HG03565 (cell line): ENCODE data around the gene CLDN19.
"Not testable (repeated sequence)": the region's sequence is repeated elsewhere in the genome, so short reads cannot be mapped to it uniquely, and the experiment has no call there.

ENCODE experiments used
- ATAC-seq: cut with Tn5 transposase; IDR thresholded peaks from one replicate; pipeline ENCODE4 v1.9.1; 2021; ENCODE audit warnings: mild to moderate bottlenecking, moderate library complexity; ENCODE audit not compliant: unreplicated experiment

The CLDN19 gene

DNA sequence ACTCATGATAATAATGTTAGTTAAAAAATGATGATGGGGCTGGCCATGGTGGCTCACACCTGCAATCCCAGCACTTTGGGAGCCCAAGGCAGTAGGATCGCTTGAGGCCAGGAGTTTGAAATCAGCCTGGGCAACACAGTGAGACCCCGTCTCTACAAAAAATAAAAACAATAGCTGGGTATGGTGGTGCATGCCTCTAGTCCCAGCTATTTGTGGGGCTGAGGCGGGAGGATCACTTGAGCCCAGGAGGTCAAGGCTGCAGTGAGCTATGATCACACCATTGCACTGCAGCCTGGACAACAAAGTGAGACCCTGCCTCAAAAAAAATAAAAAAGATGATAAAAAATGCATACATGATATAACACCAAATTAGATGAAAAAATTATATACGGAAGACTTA lies 21.5 kb upstream of the CLDN19 start:
- ATAC-seq = no peak

DNA sequence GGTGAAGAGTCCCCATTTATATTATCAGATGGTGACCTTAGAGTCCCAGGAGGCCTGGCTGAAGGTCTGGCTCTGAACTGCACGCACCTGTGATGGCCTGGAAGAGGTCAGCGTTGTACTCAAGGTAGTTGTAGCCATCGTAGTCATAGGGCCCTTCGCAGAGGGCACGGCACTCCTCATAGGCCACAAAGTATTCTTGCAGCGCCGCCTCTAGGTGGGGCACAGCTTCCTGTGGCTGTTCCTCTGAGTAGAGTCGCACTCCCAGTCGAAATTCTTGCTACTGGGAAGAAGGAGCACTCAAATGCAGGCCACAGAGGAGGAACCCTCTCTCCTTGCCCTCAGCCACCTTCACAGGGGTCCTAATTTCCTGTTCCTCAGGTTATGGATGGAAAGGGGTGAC lies 19.1 kb upstream of the CLDN19 start:
- ATAC-seq = no peak

DNA sequence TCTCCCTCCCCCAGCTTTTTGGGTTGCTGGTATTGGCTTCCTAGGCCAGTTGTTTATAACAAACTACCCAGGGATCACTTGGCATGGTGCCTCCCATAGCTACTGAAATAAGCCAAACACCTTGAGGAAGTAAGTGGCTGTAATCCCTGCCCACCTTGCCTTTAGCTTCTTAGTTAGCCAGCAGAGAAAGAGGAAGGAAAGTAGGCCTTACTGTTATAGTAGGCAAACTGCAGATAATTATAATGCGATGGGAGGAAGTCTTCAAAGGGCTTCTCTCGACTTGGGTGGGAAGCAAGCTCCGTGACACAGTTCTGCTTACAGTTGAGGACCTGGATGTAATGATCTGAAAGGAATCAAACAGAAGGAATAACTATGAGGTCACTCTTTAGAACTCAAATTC lies 18.6 kb upstream of the CLDN19 start:
- ATAC-seq = no peak

DNA sequence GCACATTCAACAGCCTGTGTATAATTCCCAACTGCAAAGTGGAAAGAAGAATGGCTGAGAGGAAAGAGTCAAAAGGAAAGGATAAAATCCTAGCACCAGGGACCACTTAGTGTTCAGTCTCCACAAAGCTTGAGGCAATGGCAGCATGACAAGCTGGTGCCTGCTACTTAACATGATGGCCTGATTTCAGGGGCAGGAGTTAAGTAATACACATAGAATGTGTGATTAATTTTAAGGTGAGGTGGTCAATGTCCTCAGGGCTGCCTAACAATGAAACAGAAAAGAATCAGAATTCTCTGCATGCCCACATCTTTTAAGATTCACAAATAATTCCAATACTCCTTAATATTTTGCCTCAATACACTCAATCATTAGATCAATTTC lies 17.8 kb upstream of the CLDN19 start:
- ATAC-seq = no peak

DNA sequence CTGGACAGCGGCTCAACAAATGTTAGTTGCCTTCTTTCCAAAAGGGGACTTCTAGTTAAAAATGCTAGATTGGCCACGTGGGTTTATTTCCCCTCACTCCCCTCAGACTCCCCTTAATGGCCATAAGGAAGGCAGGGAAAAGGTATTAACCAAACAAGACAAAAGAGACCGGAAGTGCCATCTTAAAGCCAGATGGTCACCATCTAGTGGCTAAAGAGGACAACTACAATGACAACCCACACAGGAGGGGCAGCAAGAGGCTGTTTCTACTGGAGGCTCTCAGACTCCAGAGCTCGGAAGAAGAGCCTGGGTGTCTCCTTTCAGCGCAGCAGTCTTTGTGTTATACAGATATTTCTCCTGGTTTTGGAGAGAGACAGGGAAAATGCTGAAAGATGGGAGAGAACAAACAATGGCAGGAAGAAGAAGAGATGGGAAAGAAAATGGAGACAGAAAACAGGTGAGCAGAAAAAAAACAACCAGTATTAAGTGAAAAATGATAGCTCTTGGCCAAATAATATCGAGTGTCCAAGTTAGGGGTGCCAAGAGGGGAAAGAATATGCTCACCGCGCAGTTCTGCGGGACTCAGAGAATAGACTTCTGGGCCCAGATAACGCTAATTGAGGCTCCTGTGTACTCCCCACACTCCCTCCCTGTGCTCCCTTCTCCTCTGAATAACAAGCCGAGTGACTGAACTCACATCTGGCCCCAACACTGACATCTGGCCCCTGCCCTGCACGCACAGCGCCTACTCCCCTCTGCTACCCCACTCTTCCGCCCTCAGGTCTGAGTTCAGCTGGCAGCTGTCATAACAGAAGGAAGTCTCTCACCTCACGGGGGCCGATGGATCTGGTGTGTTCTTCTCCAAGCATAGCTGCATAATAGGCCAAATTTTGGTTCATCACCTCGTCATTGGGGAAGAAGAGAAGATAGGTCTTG lies 17.2 kb upstream of the CLDN19 start:
- ATAC-seq = no peak

DNA sequence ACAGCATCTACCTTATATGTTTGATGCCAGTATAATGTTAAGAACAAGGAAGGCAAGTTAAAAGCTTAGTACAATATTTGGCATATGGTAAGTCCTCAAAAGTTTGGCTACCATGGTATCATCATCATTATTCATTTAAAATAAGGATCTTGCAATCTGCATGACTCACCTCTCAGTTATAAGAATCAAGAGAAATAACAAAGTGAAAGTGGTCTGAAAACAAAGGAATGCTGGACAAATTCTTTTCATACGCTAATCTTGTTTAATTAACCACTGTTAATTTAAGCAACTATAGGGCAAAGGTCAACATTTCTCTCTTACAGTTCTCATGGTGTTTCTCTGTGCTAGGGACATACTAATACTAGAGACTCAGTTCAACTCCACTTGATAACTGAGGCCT lies 13.0 kb upstream of the CLDN19 start:
- no peak for ATAC-seq

DNA sequence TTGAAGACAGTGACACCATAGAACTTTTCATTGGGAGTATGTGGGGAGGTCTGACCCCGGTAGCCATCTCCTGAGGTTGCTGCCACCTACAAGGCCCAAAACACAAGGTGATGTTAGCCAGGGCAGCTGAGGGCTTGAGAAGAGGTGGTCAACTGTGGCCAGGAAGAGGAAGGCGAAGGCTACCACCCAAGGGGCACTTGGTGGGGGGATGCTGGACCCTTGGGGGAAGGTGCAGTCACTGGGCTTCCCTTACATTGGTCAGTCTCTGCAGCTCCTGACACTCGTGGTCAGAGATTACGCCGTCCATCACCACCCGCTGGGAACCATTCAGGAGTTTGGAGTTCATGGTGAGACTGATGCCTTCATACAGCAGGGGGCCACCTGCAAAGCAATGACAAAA lies 12.2 kb upstream of the CLDN19 start:
- ATAC-seq = no peak

DNA sequence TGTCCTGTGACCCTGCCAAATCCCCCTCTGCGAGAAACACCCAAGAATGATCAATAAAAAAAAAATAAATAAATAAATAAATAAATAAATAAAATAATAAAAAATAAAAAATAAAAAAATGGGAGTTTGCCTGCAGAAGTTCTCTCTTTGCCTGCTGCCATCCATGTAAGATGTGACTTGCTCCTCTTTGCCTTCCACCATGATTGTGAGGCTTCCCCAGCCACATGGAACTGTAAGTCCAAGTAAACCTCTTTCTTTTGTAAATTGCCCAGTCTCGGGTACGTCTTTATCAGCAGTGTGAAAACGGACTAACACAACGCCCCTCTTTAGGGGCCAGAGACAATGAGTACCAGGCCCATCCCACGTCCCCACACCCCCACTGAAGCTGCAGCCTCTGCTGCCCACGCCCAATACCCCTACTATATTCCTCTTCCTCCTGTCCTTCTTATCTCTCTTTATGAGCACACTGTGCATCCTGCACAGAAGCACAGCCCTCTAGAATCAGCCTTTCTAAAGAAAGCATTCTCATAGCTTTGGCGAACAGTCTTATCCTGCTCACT lies 11.6 kb upstream of the CLDN19 start:
- ATAC-seq = not testable (repeated sequence)

DNA sequence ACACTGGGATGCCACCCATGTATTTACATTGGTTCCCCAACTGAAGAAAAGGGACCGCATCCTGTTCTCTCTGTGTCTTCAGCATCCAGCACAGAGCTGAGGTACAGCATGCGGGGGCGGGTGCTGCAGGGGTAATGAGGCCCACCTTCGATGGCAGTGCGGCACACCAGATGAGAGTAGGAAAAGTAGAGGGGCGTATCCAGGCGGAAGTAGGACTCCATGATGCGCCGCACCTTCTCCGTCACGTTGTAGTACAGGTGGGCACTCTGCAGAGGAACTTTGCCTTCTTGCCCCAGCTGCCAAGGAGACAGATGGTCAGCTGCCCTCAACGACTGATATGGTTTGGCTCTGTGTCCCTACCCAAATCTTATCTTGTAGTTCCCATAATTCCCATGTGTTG lies 10.0 kb upstream of the CLDN19 start:
- ATAC-seq = no peak

DNA sequence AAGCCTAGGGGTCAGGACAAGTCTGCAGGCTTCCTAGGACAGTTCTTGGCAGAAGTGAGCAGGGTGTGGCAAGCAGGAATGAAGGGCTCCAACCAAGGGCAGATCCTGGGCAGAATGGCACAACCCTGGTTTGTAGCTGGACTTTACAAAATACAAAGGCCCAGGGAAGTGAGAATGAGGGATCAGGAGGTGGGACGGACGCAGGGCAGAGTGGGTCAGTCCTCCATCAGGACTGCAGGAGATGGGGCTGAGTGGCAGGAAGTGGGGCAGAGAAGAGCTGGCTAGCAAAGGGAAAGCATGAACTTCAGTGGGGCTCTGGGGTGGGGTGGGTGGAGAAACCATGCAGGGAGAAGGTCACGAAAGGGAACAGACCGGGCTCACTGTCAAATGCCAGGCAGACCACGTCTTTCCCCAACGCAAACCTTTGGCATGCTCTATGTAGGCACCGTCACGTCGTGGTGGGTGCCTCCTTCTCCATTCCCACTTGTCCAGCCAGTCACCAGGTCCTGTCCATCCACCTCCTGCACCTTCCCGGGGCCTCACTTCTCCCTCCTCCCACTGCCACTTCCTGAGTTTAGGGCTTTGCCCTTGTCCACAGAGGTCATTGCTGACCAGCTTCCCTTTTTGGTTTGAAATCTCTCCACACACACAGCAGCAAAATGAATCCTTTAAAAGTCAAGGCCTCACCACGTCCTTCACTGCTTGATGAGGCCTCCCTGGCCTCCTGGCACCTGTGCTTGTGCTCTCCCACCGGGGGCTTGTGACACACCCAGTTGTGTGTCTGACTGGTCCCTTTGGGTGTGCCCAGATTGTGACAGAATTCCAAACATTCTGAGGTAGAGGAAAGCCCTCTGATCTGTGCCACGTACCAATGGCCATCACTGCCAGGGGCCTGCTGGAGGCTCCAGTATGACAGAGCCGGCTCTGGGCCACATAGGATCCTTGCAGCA lies 8.7 kb upstream of the CLDN19 start:
- no peak for ATAC-seq

DNA sequence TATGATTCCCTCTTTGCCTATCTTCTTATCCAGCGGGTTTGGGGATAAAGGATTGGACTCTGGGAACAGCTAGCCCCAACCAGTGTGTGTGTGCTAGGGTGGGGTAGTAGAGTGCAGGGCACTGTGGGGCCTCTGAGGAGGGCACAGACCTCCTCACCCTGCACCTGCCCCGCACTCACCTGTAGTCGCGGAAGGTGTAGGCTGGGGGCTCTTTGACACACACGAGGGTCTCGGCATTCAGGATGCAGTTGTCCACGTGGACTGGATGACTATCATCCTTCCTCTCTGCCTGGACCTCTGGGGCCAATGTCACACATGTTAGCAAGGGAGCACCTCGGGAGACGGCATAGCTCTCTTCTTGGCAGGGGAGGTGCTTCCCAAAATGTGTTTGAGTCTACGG lies 8.0 kb upstream of the CLDN19 start:
- no peak for ATAC-seq

DNA sequence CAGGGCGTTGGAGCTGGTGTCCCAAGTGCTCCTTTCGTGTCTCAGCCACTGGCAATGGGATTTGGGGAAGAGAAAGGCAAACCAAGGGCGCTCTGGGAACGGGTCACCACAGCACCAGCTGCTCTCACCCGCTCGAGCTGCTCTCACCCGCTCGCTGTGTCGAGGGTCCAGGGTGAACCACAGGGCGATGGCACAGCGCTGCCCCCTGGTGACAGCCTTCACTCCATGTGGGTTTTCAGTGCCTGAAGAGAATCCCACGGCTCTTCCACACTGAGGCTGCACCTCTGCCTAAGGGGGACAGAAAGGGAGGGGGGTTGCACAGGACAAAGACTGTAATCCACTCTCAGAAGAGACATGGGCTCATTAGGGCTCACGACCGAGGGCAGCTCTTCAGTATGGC lies 7.1 kb upstream of the CLDN19 start:
- ATAC-seq = no peak

DNA sequence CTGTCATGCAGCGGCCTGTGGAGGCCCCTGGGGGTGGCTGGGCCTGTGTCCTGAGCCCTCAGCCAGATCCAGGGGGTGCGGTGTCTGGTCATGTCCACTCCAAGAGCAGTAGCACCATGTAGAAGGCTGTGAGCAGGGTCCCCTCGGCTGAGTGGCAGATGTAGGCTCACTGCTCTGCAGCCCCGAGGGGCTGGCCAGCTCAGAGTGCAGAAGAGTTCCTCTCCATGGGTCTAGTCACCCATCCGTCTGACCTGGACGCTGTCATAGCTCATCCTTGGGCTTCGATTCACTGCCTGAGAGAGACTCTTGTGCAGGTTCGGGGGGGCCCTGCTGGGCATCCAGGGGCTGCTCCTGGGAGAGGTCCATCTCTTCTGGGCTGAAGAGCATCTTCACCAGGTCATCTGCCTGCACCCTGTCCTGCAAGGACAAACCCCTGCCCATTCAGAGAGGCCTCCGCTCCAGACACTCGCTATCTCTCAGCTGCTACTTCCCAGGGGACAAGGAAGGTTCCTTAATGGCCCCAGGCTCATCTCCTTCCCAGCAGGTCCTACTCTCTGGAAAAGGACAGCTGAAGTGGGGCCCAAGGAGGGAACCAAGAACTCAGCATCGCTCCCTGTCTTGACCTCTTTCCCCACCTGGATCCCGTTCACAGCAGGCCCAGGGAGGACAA lies 6.5 kb upstream of the CLDN19 start:
- no peak for ATAC-seq

DNA sequence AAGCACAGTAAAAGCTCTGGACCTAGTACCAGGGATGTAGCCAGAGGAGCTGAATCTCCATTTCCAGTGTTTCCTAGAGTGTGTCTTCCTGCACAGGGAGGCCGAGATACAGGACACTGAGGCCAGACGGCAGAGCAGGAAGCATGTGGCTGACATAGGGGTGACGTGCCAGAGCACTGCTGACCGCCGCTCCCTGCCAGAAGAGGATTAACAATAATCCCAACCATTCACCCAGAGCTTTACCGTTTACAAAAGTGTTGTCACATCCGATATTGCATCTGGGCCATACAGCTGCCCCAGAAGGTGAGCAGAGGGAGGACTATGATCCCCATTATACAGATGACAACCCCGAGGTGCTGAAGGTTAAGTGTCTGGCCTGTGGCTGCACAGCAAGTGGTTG lies 5.8 kb upstream of the CLDN19 start:
- ATAC-seq = no peak

DNA sequence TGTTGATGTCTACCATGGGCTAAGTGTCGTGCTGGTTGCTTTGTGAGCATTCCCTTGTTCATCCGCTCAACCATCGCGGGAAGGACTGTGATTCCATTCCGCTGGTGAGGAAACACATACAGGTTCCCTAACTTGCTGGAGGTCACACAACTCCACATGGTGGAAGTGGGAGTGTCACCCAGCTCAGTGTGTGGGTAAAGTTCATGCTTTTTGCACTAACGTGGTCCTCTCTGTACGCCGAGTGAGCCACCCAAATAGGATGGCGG lies 4.0 kb upstream of the CLDN19 start:
- ATAC-seq = no peak

DNA sequence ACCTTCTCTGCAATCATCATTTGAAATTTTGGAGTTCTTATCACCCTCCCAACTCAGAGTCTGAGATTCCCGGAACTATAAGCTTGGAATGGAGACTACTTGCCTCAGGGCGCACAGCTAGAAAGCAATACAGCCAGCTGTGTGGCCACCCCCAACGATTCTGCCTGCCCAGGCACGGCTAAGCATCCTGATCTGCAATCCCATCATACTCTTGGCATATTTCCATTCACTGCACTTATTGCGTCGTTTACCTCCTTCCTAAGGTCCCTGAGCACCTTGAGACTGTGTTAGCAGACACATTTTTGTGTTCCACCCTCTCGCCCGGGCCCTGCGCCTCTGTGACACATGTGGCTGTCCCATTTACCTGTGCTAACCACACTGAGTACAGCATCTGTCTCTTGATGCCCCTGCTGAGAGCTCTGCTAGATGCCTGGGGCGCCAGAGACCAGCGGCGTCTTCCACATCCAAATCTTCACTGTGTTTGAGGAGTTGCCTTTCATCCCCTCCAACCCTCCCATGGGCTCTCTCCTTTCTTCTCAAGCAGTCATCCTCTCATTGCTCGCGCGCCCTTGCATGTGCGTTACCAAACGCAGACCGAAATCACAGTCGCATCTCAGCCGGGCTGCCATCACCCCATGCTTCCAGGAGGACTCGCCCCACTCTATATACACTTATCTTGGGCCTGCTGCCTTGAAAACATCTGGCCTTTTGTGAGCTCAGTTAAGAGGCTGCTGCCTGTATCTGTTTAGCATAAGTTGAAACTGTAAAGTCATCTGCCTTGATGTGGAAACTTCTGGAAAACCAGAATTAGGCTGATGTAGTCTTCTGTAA lies 3.5 kb upstream of the CLDN19 start:
- ATAC-seq = no peak

DNA sequence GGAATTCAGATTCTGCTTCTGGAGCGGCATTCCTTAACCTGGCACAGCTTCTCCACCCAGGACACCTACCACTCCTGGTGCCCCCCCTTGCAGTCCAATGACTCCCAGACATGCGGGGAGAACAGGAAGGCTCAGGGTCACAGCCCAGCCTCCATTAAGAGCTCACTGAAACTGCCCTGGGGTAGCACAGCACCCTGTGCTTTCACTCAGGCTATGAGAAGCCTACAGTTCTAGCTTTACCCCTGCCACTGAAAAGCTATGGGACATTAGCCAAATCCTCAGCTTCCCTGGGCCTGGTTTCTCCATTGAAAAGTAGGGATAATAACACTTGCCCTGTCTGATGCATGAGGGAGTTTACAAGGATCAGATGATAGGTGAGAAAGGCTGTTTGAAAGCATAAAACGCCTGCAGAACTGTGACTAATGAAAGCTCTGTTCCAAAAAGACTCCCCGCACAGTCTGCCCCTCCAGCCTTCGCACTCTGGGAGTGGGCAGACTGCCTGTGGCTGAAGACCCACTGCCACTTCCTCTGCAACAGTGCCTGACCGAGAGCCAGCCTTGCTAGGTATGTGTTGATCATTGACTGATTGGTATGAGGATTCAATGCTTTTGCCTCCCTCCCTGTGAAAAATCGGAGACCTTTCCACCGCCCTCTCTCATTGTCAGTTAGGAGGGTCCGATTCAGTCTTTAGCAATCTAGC lies 2.7 kb upstream of the CLDN19 start:
- no peak for ATAC-seq

DNA sequence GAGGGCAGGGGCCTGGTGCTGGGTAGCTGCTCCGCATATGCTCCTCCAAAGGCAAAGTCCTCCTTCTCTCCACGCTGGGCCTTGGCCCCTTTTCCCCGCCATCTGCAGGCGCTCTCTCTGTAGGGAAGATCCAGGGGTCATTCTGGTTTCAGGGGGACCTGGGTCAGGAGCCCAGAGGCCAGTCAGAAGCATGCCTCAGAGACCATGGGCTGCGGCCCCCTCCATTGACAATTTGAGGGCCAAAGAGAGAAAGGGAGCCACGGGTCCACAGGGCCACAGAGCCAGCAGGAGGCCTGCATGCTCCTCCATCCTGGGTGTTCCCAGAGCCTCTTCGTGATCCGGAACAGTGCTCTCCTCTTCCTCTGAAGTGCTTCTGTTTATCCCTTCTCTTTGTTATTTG lies 2.1 kb upstream of the CLDN19 start:
- ATAC-seq = no peak

DNA sequence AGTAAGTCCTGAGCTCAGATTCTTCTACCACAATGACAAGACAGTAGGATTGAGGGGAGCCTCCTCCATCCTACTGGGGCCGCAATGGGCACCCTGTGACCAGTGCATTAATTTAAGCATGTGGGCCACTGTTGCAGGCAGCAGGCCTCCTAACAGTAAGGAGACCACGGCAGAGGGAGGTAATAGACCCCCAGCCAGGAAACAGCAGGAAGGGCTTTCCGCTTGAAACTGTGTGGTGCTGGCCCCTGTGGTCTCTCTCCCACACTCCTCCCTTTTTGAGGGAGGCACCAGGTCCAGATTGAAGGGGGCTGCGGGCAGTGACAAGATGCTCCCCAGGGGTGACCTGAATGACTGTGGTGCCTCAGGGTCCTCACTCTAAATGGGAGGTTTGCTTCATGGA lies 1.7 kb upstream of the CLDN19 start:
- no peak for ATAC-seq
